Suppressor macrophage treated with lipopolysaccharide for 4 hours (primary cell): Measurements from ENCODE around the gene WDFY3.

Experiments used
- DNase-seq: peaks from one replicate; pipeline ENCODE4 v3.0.0-alpha.2; 2020

WDFY3 gene

GRCh38 chr4:84790769-84791565 is 175.5 kb downstream of the WDFY3 start:
- no peak for DNase-seq

GRCh38 chr4:84786478-84786877 is 180.0 kb downstream of the WDFY3 start:
- DNase-seq, result no peak

- DNase-seq, result no peak
These were observed 184.0 kb downstream of the WDFY3 start for GRCh38 chr4:84782517-84782916.

GRCh38 chr4:84780719-84781118 is 185.8 kb downstream of the WDFY3 start:
- DNase-seq, result no peak

GRCh38 chr4:84778041-84778440 is 188.4 kb downstream of the WDFY3 start:
- DNase-seq, result no peak

GRCh38 chr4:84767168-84767567 is 199.3 kb downstream of the WDFY3 start:
- DNase-seq, result no peak

GRCh38 chr4:84753321-84753972 is 213.0 kb downstream of the WDFY3 start:
- DNase-seq, result peak; percentile 86

- DNase-seq, result no peak
These were observed 214.8 kb downstream of the WDFY3 start for GRCh38 chr4:84751707-84752106.

GRCh38 chr4:84750960-84751283 is 215.6 kb downstream of the WDFY3 start:
- no peak for DNase-seq

GRCh38 chr4:84750260-84750959 is 216.1 kb downstream of the WDFY3 start:
- DNase-seq, result peak; percentile 62

GRCh38 chr4:84740057-84740456 is 226.4 kb downstream of the WDFY3 start:
- DNase-seq, result no peak

- no peak for DNase-seq
These were observed 227.9 kb downstream of the WDFY3 start for GRCh38 chr4:84738622-84739021.

GRCh38 chr4:84737656-84738055 is 228.8 kb downstream of the WDFY3 start:
- no peak for DNase-seq

GRCh38 chr4:84734037-84734436 is 232.5 kb downstream of the WDFY3 start:
- no peak for DNase-seq

- DNase-seq, result no peak
These were observed 233.0 kb downstream of the WDFY3 start for GRCh38 chr4:84733343-84734033.

- DNase-seq, result peak; percentile 12
These were observed 236.1 kb downstream of the WDFY3 start for GRCh38 chr4:84730375-84730774.

- DNase-seq, result no peak
These were observed 239.0 kb downstream of the WDFY3 start for GRCh38 chr4:84727491-84727890.

GRCh38 chr4:84726356-84726755 is 240.1 kb downstream of the WDFY3 start:
- no peak for DNase-seq

GRCh38 chr4:84722720-84723119 is 243.8 kb downstream of the WDFY3 start:
- DNase-seq, result no peak

GRCh38 chr4:84719115-84719514 is 247.4 kb downstream of the WDFY3 start:
- no peak for DNase-seq

GRCh38 chr4:84718699-84719098 is 247.8 kb downstream of the WDFY3 start:
- DNase-seq, result no peak

GRCh38 chr4:84710548-84710947 is 255.9 kb downstream of the WDFY3 start:
- no peak for DNase-seq

GRCh38 chr4:84708406-84709135 is 257.9 kb downstream of the WDFY3 start:
- DNase-seq, result no peak
